CD4-positive, alpha-beta T cell treated with Interleukin-17A for 1 hour (primary cell): ENCODE data around the gene PRAMEF11.
"Not testable (repeated sequence)": the region's sequence is repeated elsewhere in the genome, so short reads cannot be mapped to it uniquely, and the experiment has no call there.

ENCODE experiments used
- DNase-seq: peaks from one replicate; pipeline ENCODE4 v3.0.0-alpha.2; 2020

PRAMEF11 gene

GRCh38 chr1:12831310-12831709, at the start of gene PRAMEF11:
Gene PRAMEF11 (minus strand): TSS chr1:12831410. CDS start chr1:12828789, 2,621 bp downstream.
- DNase-seq: not testable (repeated sequence)

- not testable (repeated sequence) for DNase-seq
Measured at GRCh38 chr1:12878453-12878852, 47.2 kb upstream of the PRAMEF11 start.

GRCh38 chr1:12863131-12863880, 32.1 kb upstream of the PRAMEF11 start:
- DNase-seq: not testable (repeated sequence)

- DNase-seq: not testable (repeated sequence)
Measured at GRCh38 chr1:12856786-12857185, 25.6 kb upstream of the PRAMEF11 start, which contains the start of gene PRAMEF2. Gene PRAMEF2 (plus strand): TSS chr1:12857086. CDS start chr1:12859010, 1,924 bp downstream.

- no peak for DNase-seq
Measured at GRCh38 chr1:12851779-12852178, 20.6 kb upstream of the PRAMEF11 start.

- DNase-seq: not testable (repeated sequence)
Measured at GRCh38 chr1:12848620-12849019, 17.4 kb upstream of the PRAMEF11 start, which contains the start of gene HNRNPCL1. Gene HNRNPCL1 (minus strand): TSS chr1:12848720. CDS start chr1:12848289, 431 bp downstream.

- not testable (repeated sequence) for DNase-seq
Measured at GRCh38 chr1:12833251-12833650, 2.0 kb upstream of the PRAMEF11 start.

GRCh38 chr1:12819061-12819460, 12.1 kb downstream of the PRAMEF11 start:
- DNase-seq: not testable (repeated sequence)

GRCh38 chr1:12811409-12811784, 19.8 kb downstream of the PRAMEF11 start:
- no peak for DNase-seq

GRCh38 chr1:12810691-12811408, 20.4 kb downstream of the PRAMEF11 start:
- DNase-seq: no peak

- no peak for DNase-seq
Measured at GRCh38 chr1:12809933-12810332, 21.3 kb downstream of the PRAMEF11 start.

- no peak for DNase-seq
Measured at GRCh38 chr1:12799730-12800129, 31.5 kb downstream of the PRAMEF11 start.

GRCh38 chr1:12798911-12799310, 32.3 kb downstream of the PRAMEF11 start:
- DNase-seq: no peak

GRCh38 chr1:12791097-12791496, 40.1 kb downstream of the PRAMEF11 start, which contains the start of gene PRAMEF1:
Gene PRAMEF1 (plus strand): TSS chr1:12791397. CDS start chr1:12793228, 1,831 bp downstream.
- not testable (repeated sequence) for DNase-seq

- DNase-seq: not testable (repeated sequence)
Measured at GRCh38 chr1:12784729-12785128, 46.5 kb downstream of the PRAMEF11 start.

- not testable (repeated sequence) for DNase-seq
Measured at GRCh38 chr1:12783783-12784182, 47.4 kb downstream of the PRAMEF11 start.

- DNase-seq: not testable (repeated sequence)
Measured at GRCh38 chr1:12781488-12781887, 49.7 kb downstream of the PRAMEF11 start.

GRCh38 chr1:12778907-12779306, 52.3 kb downstream of the PRAMEF11 start:
- DNase-seq: no peak

GRCh38 chr1:12778061-12778460, 53.1 kb downstream of the PRAMEF11 start:
- DNase-seq: no peak

- no peak for DNase-seq
Measured at GRCh38 chr1:12776801-12777557, 54.2 kb downstream of the PRAMEF11 start.

GRCh38 chr1:12775443-12775842, 55.8 kb downstream of the PRAMEF11 start:
- no peak for DNase-seq

- no peak for DNase-seq
Measured at GRCh38 chr1:12774801-12775345, 56.3 kb downstream of the PRAMEF11 start.
